ENCODE measurements around the gene TGM1. TPM values are rescaled to one million over a fixed set of nuclear protein-coding genes. Genes with fewer than 3 reads are reported as not detected.

The TGM1 gene
- total RNA-seq, 1 donor from 2014 or later: 4.9 TPM

GRCh38 chr14:24236689-24237462 lies 26.1 kb downstream of the TGM1 start:
- H3K79me2 ChIP-seq (ENCODE audit: low read depth): peaks cover 37% of the 10 kb centered on the region
- Mint-ChIP-seq H3K36me3 (peaks cover 21% of the 10 kb centered on the region), H3K4me1 (peaks cover 26% of the 10 kb centered on the region), H3K9me3 (no peaks in the 10 kb centered on the region), H3K27me3 (ENCODE audit: insufficient read depth, low read depth) (no peaks in the 10 kb centered on the region), H3K4me3 (no peak overlapping the region), H3K27ac (no peak overlapping the region)
- no peak overlapping the region for H3K27ac ChIP-seq
- H3K4me2 ChIP-seq: no peak overlapping the region
- H3K4me3 ChIP-seq: no peak overlapping the region
- H3K36me3 ChIP-seq: no peaks in the 10 kb centered on the region
- TF ChIP-seq CTCF (IDR thresholded peaks at IDR 0.05) (no peak), EZH2 (IDR thresholded peaks at IDR 0.05) (no peak), EZH2phosphoT487 (IDR thresholded peaks at IDR 0.05) (no peak)
- no peak overlapping the region for H2AFZ ChIP-seq (replicated peaks)
- H3K27me3 ChIP-seq: no peaks in the 10 kb centered on the region
- DNase-seq (ENCODE audit: low spot score): no peak
- H3K9ac ChIP-seq: no peak overlapping the region
- peaks cover 5% of the 10 kb centered on the region for H4K20me1 ChIP-seq (ENCODE audit: low read depth)
- H3K4me1 ChIP-seq: peaks cover 10% of the 10 kb centered on the region
- H3F3A ChIP-seq (ENCODE audit: low read depth): peaks cover 9% of the 10 kb centered on the region
- no peaks in the 10 kb centered on the region for H3K9me3 ChIP-seq (ENCODE audit: low read depth)

- no peak overlapping the region for H3K4me2 ChIP-seq
- DNase-seq (ENCODE audit: low spot score): no peak
- H3K4me3 Mint-ChIP-seq: peak overlapping the region; percentile 51
- peaks cover 38% of the 10 kb centered on the region for H3K79me2 ChIP-seq (ENCODE audit: low read depth)
- H3K9ac ChIP-seq: no peak overlapping the region
- TF ChIP-seq EZH2 (IDR thresholded peaks at IDR 0.05): no peak
- no peak for TF ChIP-seq CTCF (IDR thresholded peaks at IDR 0.05)
- no peak for TF ChIP-seq EZH2phosphoT487 (IDR thresholded peaks at IDR 0.05)
- H3F3A ChIP-seq (ENCODE audit: low read depth): peaks cover 16% of the 10 kb centered on the region
- H3K27me3 Mint-ChIP-seq (ENCODE audit: insufficient read depth, low read depth): no peaks in the 10 kb centered on the region
- no peak overlapping the region for H3K27ac ChIP-seq
- no peak overlapping the region for H3K4me3 ChIP-seq
- H2AFZ ChIP-seq (replicated peaks): no peak overlapping the region
- H3K4me1 Mint-ChIP-seq: peaks cover 29% of the 10 kb centered on the region
- peaks cover 6% of the 10 kb centered on the region for H4K20me1 ChIP-seq (ENCODE audit: low read depth)
- no peak overlapping the region for H3K27ac Mint-ChIP-seq
- no peaks in the 10 kb centered on the region for H3K9me3 Mint-ChIP-seq
- peaks cover 11% of the 10 kb centered on the region for H3K4me1 ChIP-seq
- H3K9me3 ChIP-seq (ENCODE audit: low read depth): no peaks in the 10 kb centered on the region
- no peaks in the 10 kb centered on the region for H3K36me3 ChIP-seq
- H3K27me3 ChIP-seq: no peaks in the 10 kb centered on the region
- H3K36me3 Mint-ChIP-seq: peaks cover 21% of the 10 kb centered on the region
Observed at GRCh38 chr14:24235804-24236688, 26.9 kb downstream of the TGM1 start.

- H3K27ac ChIP-seq: no peak overlapping the region
- H3K4me3 Mint-ChIP-seq: peak overlapping the region; percentile 100
- no peaks in the 10 kb centered on the region for H3K27me3 ChIP-seq
- H4K20me1 ChIP-seq (ENCODE audit: low read depth): peaks cover 8% of the 10 kb centered on the region
- H3K27ac Mint-ChIP-seq: no peak overlapping the region
- peaks cover 15% of the 10 kb centered on the region for H3K4me1 ChIP-seq
- H3K4me1 Mint-ChIP-seq: peaks cover 23% of the 10 kb centered on the region
- H3K4me3 ChIP-seq: no peak overlapping the region
- no peak overlapping the region for H2AFZ ChIP-seq (replicated peaks)
- no peaks in the 10 kb centered on the region for H3K9me3 ChIP-seq (ENCODE audit: low read depth)
- no peaks in the 10 kb centered on the region for H3K36me3 ChIP-seq
- H3K4me2 ChIP-seq: peak overlapping the region; percentile 93
- H3K9me3 Mint-ChIP-seq: no peaks in the 10 kb centered on the region
- peaks cover 18% of the 10 kb centered on the region for H3F3A ChIP-seq (ENCODE audit: low read depth)
- H3K79me2 ChIP-seq (ENCODE audit: low read depth): peaks cover 46% of the 10 kb centered on the region
- no peaks in the 10 kb centered on the region for H3K27me3 Mint-ChIP-seq (ENCODE audit: insufficient read depth, low read depth)
- no peak for DNase-seq (ENCODE audit: low spot score)
- TF ChIP-seq EZH2 (IDR thresholded peaks at IDR 0.05): no peak
- no peak for TF ChIP-seq CTCF (IDR thresholded peaks at IDR 0.05)
- no peak for TF ChIP-seq EZH2phosphoT487 (IDR thresholded peaks at IDR 0.05)
- peak overlapping the region; percentile 23 for H3K9ac ChIP-seq
- peaks cover 16% of the 10 kb centered on the region for H3K36me3 Mint-ChIP-seq
Observed at GRCh38 chr14:24234095-24235005, 28.6 kb downstream of the TGM1 start.

Data from neural progenitor cell (in vitro differentiated cells).